GM06990 (cell line): ENCODE data around the gene TSPAN4.

Source experiments
- DNase-seq: peaks from one replicate; pipeline ENCODE4 v3.0.0-alpha.2; 2011; ENCODE audit not compliant: insufficient read length; ENCODE audit errors: extremely low read depth
- H3K27me3 ChIP-seq: replicated peaks from 2 replicates; pipeline ENCODE4 v1.6.0; 2011; ENCODE audit warnings: low read length; ENCODE audit not compliant: control insufficient read depth, insufficient read depth
- H3K36me3 ChIP-seq: 2 replicates; pipeline ENCODE4 v1.5.1; 2011; ENCODE audit warnings: low read length; ENCODE audit not compliant: control insufficient read depth, insufficient read depth
- H3K4me3 ChIP-seq: replicated peaks from 2 replicates; pipeline ENCODE4 v1.5.1; 2011; ENCODE audit warnings: low read depth, mild to moderate bottlenecking, control low read depth, low read length
- CTCF ChIP-seq: IDR thresholded peaks from 2 replicates; pipeline ENCODE4 v1.5.1; 2011; ENCODE audit warnings: low read length, control low read depth, mild to moderate bottlenecking, inconsistent platforms; ENCODE audit not compliant: insufficient read depth, poor library complexity, severe bottlenecking

The TSPAN4 gene

GRCh38 chr11:836274-836673 is 6.4 kb upstream of the TSPAN4 start:
- TF ChIP-seq CTCF = no peak
- Histone ChIP-seq H3K36me3 (peaks cover 25% of the 10 kb centered on the region), H3K27me3 (peaks cover 1% of the 10 kb centered on the region), H3K4me3 (no peak overlapping the region)
- DNase-seq = no peak

- peaks cover 25% of the 10 kb centered on the region for H3K36me3 ChIP-seq
- DNase-seq = no peak
- H3K4me3 ChIP-seq = no peak overlapping the region
- no peak for TF ChIP-seq CTCF
- no peaks in the 10 kb centered on the region; the same call in 1 of the 2 replicates for H3K27me3 ChIP-seq
These were observed 6.0 kb upstream of the TSPAN4 start for GRCh38 chr11:836700-837099.

- Histone ChIP-seq H3K27me3 (no peaks in the 10 kb centered on the region; the same call in 1 of the 2 replicates), H3K36me3 (peaks cover 25% of the 10 kb centered on the region), H3K4me3 (no peak overlapping the region)
- DNase-seq = no peak
- TF ChIP-seq CTCF = no peak
These were observed 5.3 kb upstream of the TSPAN4 start for GRCh38 chr11:837189-837989.

- Histone ChIP-seq H3K27me3 (no peaks in the 10 kb centered on the region; the same call in 1 of the 2 replicates), H3K36me3 (peaks cover 25% of the 10 kb centered on the region), H3K4me3 (no peak overlapping the region)
- no peak for DNase-seq
- no peak for TF ChIP-seq CTCF
These were observed 4.7 kb upstream of the TSPAN4 start for GRCh38 chr11:837990-838307.

- peak; percentile 7 for TF ChIP-seq CTCF
- no peak for DNase-seq
- peaks cover 25% of the 10 kb centered on the region for H3K36me3 ChIP-seq
- H3K27me3 ChIP-seq = no peaks in the 10 kb centered on the region; the same call in 1 of the 2 replicates
- no peak overlapping the region for H3K4me3 ChIP-seq
These were observed 4.0 kb upstream of the TSPAN4 start for GRCh38 chr11:838441-839279.
